HCT116 (cell line): ENCODE results near the gene FOXP1. TPM values are rescaled to one million over a fixed set of nuclear protein-coding genes. Genes with fewer than 3 reads are reported as not detected.

Source experiments
- ATAC-seq: fragments of 200-7000 bp; cut with Tn5 transposase; 2 replicates; pipeline ENCODE4 v1.9.1; 2020; ENCODE audit warnings: mild to moderate bottlenecking, moderate library complexity
- BruUV-seq: library from RNA; stranded (reverse); fragments of 400-500 nt; replicated peaks from 2 replicates; lab custom pipeline; 2021; lab: Mats Ljungman, UMichigan
- CTCF ChIA-PET: fragments of 300-600 bp; sonication (Branson Sonifier 250); formaldehyde crosslinking; loops from one replicate; lab custom pipeline; 2021; ENCODE audit warnings: antibody characterized with exemption; lab: Charles Lee
- POLR2A ChIA-PET: fragments of 300-600, 350-600 bp; sonication (Branson Sonifier 250); formaldehyde crosslinking; loops from one replicate; lab custom pipeline; 2021; ENCODE audit warnings: antibody characterized with exemption; lab: Charles Lee
- RAD21 ChIA-PET, 2 experiments: fragments of 300-600 bp; sonication (Branson Sonifier 250); formaldehyde crosslinking; loops; one replicate each; lab custom pipeline; 2023; ENCODE audit warnings: low total read pairs in 2 of 2; ENCODE audit not compliant: uncharacterized antibody in 2 of 2, unreplicated experiment in 2 of 2, low non-redundant PET in 1 of 2; lab: Charles Lee
- DNase-seq: peaks from one replicate; pipeline ENCODE4 v3.0.0-alpha.2; 2010; ENCODE audit warnings: low read depth, low spot score
- H2AFZ ChIP-seq: fragments of 200-600 bp; shearing (Covaris generic), sonication (generic); 2 replicates; pipeline ENCODE4 v1.6.1; 2017; ENCODE audit warnings: low read depth, mixed run types, mixed read lengths, antibody characterized with exemption, low read length; ENCODE audit not compliant: poor library complexity, severe bottlenecking
- H3K27ac ChIP-seq: 2 replicates; pipeline ENCODE4 v1.5.1; 2012; ENCODE audit warnings: low read depth, low read length
- H3K27me3 ChIP-seq: fragments of 200-600 bp; sonication (generic); 2 replicates; pipeline ENCODE4 v1.6.1; 2016; ENCODE audit warnings: mixed run types, low read length, mixed read lengths; ENCODE audit not compliant: insufficient read depth
- H3K36me3 ChIP-seq, 2 experiments: fragments of 200-500 bp in 1 of 2; fragments of 200-600 bp in 1 of 2; sonication (Bioruptor generic) in 1 of 2; sonication (generic) in 1 of 2; 2 replicates each; pipeline versions ENCODE4 v1.5.1 to v1.6.1; 2014 to 2016; ENCODE audit warnings: low read length in 2 of 2, inconsistent platforms in 1 of 2, mixed read lengths in 1 of 2, mixed run types in 1 of 2; ENCODE audit not compliant: insufficient read depth in 2 of 2, control insufficient read depth in 1 of 2
- H3K4me1 ChIP-seq, 2 experiments: fragments of 200-600 bp in 1 of 2; sonication (generic) in 1 of 2; 2 replicates each; pipeline versions ENCODE4 v1.5.1 to v1.6.1; 2012 to 2017; ENCODE audit warnings: low read length in 2 of 2, inconsistent platforms in 1 of 2, mild to moderate bottlenecking in 1 of 2, mixed read lengths in 1 of 2, mixed run types in 1 of 2, moderate library complexity in 1 of 2; ENCODE audit not compliant: insufficient read depth in 2 of 2, control insufficient read depth in 1 of 2
- H3K4me2 ChIP-seq: fragments of 200-600 bp; sonication (generic); 2 replicates; pipeline ENCODE4 v1.6.1; 2017; ENCODE audit warnings: mixed run types, low read length, mixed read lengths
- H3K4me3 ChIP-seq, 2 experiments: fragments of 200-600 bp in 1 of 2; sonication (generic) in 1 of 2; replicated peaks in 1 of 2; 2 replicates each; pipeline ENCODE4 v1.5.1; 2011 to 2016; ENCODE audit warnings: low read length in 2 of 2, control low read depth in 1 of 2, low read depth in 1 of 2, mild to moderate bottlenecking in 1 of 2, mixed read lengths in 1 of 2, mixed run types in 1 of 2
- H3K79me2 ChIP-seq: fragments of 200-600 bp; sonication (generic); 2 replicates; pipeline ENCODE4 v1.6.1; 2017; ENCODE audit warnings: mild to moderate bottlenecking, mixed run types, low read length, moderate library complexity, mixed read lengths; ENCODE audit not compliant: insufficient read depth
- H3K9ac ChIP-seq: fragments of 200-600 bp; sonication (generic); 2 replicates; pipeline ENCODE4 v1.6.1; 2016; ENCODE audit warnings: low read length, mixed read lengths
- H3K9me2 ChIP-seq: fragments of 200-600 bp; sonication (generic), shearing (Covaris generic); 2 replicates; pipeline ENCODE4 v1.6.1; 2017; ENCODE audit warnings: mixed run types, mild to moderate bottlenecking, moderate library complexity; ENCODE audit not compliant: insufficient read depth
- H3K9me3 ChIP-seq, 2 experiments: fragments of 200-500 bp in 1 of 2; fragments of 200-600 bp in 1 of 2; sonication (Bioruptor generic) in 1 of 2; sonication (generic) in 1 of 2; 2 replicates each; pipeline ENCODE4 v1.6.1; 2014 to 2017; ENCODE audit warnings: low read length in 2 of 2, mixed read lengths in 2 of 2, inconsistent platforms in 1 of 2, low read depth in 1 of 2, mild to moderate bottlenecking in 1 of 2, mixed run types in 1 of 2, moderate library complexity in 1 of 2; ENCODE audit not compliant: control insufficient read depth in 1 of 2, insufficient read depth in 1 of 2
- H4K20me1 ChIP-seq: fragments of 200-600 bp; sonication (generic), shearing (Covaris generic); 2 replicates; pipeline ENCODE4 v1.6.1; 2017; ENCODE audit warnings: mixed run types, mild to moderate bottlenecking, moderate library complexity; ENCODE audit not compliant: insufficient read depth
- ATF3 ChIP-seq: IDR thresholded peaks from 2 replicates; pipeline ENCODE4 v1.6.1; 2012
- CBX3 ChIP-seq: IDR thresholded peaks from 2 replicates; pipeline ENCODE4 v1.6.1; 2012; ENCODE audit warnings: low read depth
- EZH2phosphoT487 ChIP-seq: fragments of 200-600 bp; IDR thresholded peaks from 2 replicates; pipeline ENCODE4 v1.6.1; 2018; ENCODE audit warnings: antibody characterized with exemption, borderline replicate concordance
- FOSL1 ChIP-seq: IDR thresholded peaks from 2 replicates; pipeline ENCODE4 v1.6.1; 2012; ENCODE audit warnings: low read depth
- RAD21 ChIP-seq: IDR thresholded peaks from 2 replicates; pipeline ENCODE4 v1.6.1; 2012; ENCODE audit warnings: low read depth, mild to moderate bottlenecking
- REST ChIP-seq: IDR thresholded peaks from 2 replicates; pipeline ENCODE4 v1.6.1; 2012; ENCODE audit warnings: low read depth
- SIN3A ChIP-seq: IDR thresholded peaks from 2 replicates; pipeline ENCODE4 v1.6.1; 2012; ENCODE audit warnings: low read depth
- TCF7L2 ChIP-seq: IDR thresholded peaks from 2 replicates; pipeline ENCODE4 v1.7.0; 2011; ENCODE audit warnings: borderline replicate concordance, inconsistent platforms; ENCODE audit not compliant: insufficient read depth, insufficient read length; ENCODE audit errors: extremely low read depth
- YY1 ChIP-seq: IDR thresholded peaks from 2 replicates; pipeline ENCODE4 v1.6.1; 2011; ENCODE audit warnings: low read length, low read depth, moderate library complexity, mild to moderate bottlenecking; ENCODE audit not compliant: insufficient replicate concordance; ENCODE audit errors: extremely low read depth
- ZFX ChIP-seq: fragments of 450-650 bp; IDR thresholded peaks from 2 replicates; pipeline ENCODE4 v1.6.1; 2017
- ZNF274 ChIP-seq: fragments of 200-500 bp; sonication (Bioruptor generic); IDR thresholded peaks from 2 replicates; pipeline ENCODE4 v1.6.1; 2014; ENCODE audit warnings: mild to moderate bottlenecking, low read depth, low read length, inconsistent platforms
- intact Hi-C: fragments of 100-400 bp; cut with micrococcal nuclease; formaldehyde crosslinking; loops from 2 replicates; pipeline ENCODE4 v1.10.0; 2022
- total RNA-seq: library from RNA; stranded (reverse); gene quantifications from one replicate; pipeline ENCODE4 v1.2.1, GENCODE V29; 2021; ENCODE audit not compliant: unreplicated experiment

The FOXP1 gene
- total RNA-seq, 1 experiment from 2014 or later, result 11.4 TPM

GRCh38 chr3:71060536-71060935 lies 523.0 kb downstream of the FOXP1 start:
- Histone ChIP-seq H4K20me1 (no peaks in the 10 kb centered on the region), H3K9me3 (no peaks in the 10 kb centered on the region), H3K4me1 (no peaks in the 10 kb centered on the region), H3K27ac (no peak overlapping the region), H3K9me2 (no peaks in the 10 kb centered on the region), H3K27me3 (no peaks in the 10 kb centered on the region), H3K36me3 (no peaks in the 10 kb centered on the region), H2AFZ (no peak overlapping the region), H3K9ac (no peak overlapping the region), H3K79me2 (no peaks in the 10 kb centered on the region), H3K4me3 (no peak overlapping the region), H3K4me2 (no peak overlapping the region)
- DNase-seq (no peak), ATAC-seq (no peak)
- ChIA-PET RAD21 (no interaction called here), POLR2A (no interaction called here), CTCF (no interaction called here)
- TF ChIP-seq ATF3, result no peak
- no peak for TF ChIP-seq ZNF274
- no peak for TF ChIP-seq TCF7L2
- TF ChIP-seq CBX3, result no peak
- no peak for TF ChIP-seq ZFX
- no peak for TF ChIP-seq YY1
- TF ChIP-seq SIN3A, result no peak
- no peak for TF ChIP-seq EZH2phosphoT487
- no peak for TF ChIP-seq RAD21
- no peak for TF ChIP-seq REST
- TF ChIP-seq FOSL1, result no peak
- BruUV-seq, result no TSS peak
- intact Hi-C loops, result no loop called here
